Measurements from ENCODE around the gene KCNF1.

DNA sequence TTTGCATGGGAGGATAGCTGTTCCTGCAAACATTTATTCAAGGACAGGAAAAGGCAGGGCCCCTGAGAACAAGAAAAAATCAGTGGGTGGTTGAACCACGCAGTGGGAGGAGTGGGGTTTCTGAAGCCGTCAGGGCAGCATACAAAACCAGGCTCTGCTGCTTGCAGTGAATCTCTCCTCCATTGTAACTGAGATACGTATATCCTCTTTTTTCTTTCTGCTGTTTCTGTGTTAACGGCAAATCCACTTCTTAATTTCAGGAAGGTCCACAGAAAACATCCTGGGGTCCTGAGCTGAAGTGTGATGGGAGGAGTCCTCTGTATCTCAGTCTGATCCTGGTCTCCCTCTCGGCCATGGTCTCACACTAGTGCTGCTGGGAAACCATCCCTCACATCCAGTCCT lies 27.2 kb upstream of the KCNF1 start:
- TF ChIP-seq, protein P1, sequence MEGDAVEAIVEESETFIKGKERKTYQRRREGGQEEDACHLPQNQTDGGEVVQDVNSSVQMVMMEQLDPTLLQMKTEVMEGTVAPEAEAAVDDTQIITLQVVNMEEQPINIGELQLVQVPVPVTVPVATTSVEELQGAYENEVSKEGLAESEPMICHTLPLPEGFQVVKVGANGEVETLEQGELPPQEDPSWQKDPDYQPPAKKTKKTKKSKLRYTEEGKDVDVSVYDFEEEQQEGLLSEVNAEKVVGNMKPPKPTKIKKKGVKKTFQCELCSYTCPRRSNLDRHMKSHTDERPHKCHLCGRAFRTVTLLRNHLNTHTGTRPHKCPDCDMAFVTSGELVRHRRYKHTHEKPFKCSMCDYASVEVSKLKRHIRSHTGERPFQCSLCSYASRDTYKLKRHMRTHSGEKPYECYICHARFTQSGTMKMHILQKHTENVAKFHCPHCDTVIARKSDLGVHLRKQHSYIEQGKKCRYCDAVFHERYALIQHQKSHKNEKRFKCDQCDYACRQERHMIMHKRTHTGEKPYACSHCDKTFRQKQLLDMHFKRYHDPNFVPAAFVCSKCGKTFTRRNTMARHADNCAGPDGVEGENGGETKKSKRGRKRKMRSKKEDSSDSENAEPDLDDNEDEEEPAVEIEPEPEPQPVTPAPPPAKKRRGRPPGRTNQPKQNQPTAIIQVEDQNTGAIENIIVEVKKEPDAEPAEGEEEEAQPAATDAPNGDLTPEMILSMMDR (IDR thresholded peaks at IDR 0.05; ENCODE audit: low read depth, low read length) = no peak
- TF ChIP-seq MYC (IDR thresholded peaks at IDR 0.05; ENCODE audit: low read depth, low read length) (no peak), POLR2A (IDR thresholded peaks at IDR 0.05; ENCODE audit: extremely low read depth, insufficient read length) (no peak)
- TF ChIP-seq, protein P2, sequence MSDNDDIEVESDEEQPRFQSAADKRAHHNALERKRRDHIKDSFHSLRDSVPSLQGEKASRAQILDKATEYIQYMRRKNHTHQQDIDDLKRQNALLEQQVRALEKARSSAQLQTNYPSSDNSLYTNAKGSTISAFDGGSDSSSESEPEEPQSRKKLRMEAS (IDR thresholded peaks at IDR 0.05; ENCODE audit: low read depth, low read length) = no peak

Measured in NB4 (cell line).